CD4-positive, alpha-beta T cell (primary cell): ENCODE measurements around the gene HK1. TPM values are rescaled to one million over a fixed set of nuclear protein-coding genes. Genes with fewer than 3 reads are reported as not detected.

ENCODE experiments used
- ATAC-seq: fragments of 200-7000 bp; cut with Tn5 transposase; one replicate; pipeline ENCODE4 v1.10.0; 2022; ENCODE audit warnings: mild to moderate bottlenecking; ENCODE audit not compliant: poor library complexity
- CTCF ChIA-PET: fragments of 350-600 bp; sonication (Branson Sonifier 250); formaldehyde crosslinking; loops from one replicate; lab custom pipeline; 2021; ENCODE audit warnings: antibody characterized with exemption, inconsistent platforms; lab: Charles Lee
- POLR2A ChIA-PET: fragments of 350-600 bp; sonication (Branson Sonifier 250); formaldehyde crosslinking; loops from one replicate; lab custom pipeline; 2021; ENCODE audit warnings: antibody characterized with exemption, inconsistent platforms; lab: Charles Lee
- DNase-seq, 14 experiments: peaks; one replicate each; pipeline ENCODE4 v3.0.0-alpha.2; 2013 to 2020; ENCODE audit warnings: mixed read lengths in 2 of 14
- H3K27ac ChIP-seq, 2 donors: one replicate each; pipeline versions ENCODE4 v1.5.1 to v1.7.0; 2013; ENCODE audit warnings: low read length in 2 of 2, low read depth in 1 of 2, mild to moderate bottlenecking in 1 of 2
- H3K27me3 ChIP-seq, 2 experiments: 1 replicate in 1 of 2; 2 replicates in 1 of 2; pipeline versions ENCODE4 v1.6.1 to v1.7.0; 2013; ENCODE audit warnings: low read length in 2 of 2, control low read depth in 1 of 2, mild to moderate bottlenecking in 1 of 2, moderate library complexity in 1 of 2; ENCODE audit not compliant: insufficient read depth in 2 of 2, control insufficient read depth in 1 of 2
- H3K36me3 ChIP-seq: one replicate; pipeline ENCODE4 v1.6.1; 2013; ENCODE audit warnings: low read length, control low read depth; ENCODE audit not compliant: insufficient read depth
- H3K4me1 ChIP-seq: one replicate; pipeline ENCODE4 v1.6.1; 2013; ENCODE audit warnings: low read length, control low read depth; ENCODE audit not compliant: insufficient read depth
- H3K4me3 ChIP-seq: one replicate; pipeline ENCODE4 v1.5.1; 2013; ENCODE audit warnings: mild to moderate bottlenecking, low read length, moderate library complexity
- H3K9me3 ChIP-seq, 2 experiments: 1 replicate in 1 of 2; 2 replicates in 1 of 2; pipeline versions ENCODE4 v1.6.1 to v1.7.0; 2013; ENCODE audit warnings: low read length in 2 of 2, mild to moderate bottlenecking in 2 of 2, control low read depth in 1 of 2, moderate library complexity in 1 of 2; ENCODE audit not compliant: control insufficient read depth in 1 of 2, insufficient read depth in 1 of 2
- H3K27ac Mint-ChIP-seq: one replicate; pipeline ENCODE4 v1.8.0; 2020; ENCODE audit warnings: mixed read lengths
- H3K27me3 Mint-ChIP-seq: one replicate; pipeline ENCODE4 v1.8.0; 2021; ENCODE audit warnings: mixed read lengths
- H3K36me3 Mint-ChIP-seq: one replicate; pipeline ENCODE4 v1.8.0; 2021; ENCODE audit warnings: low read depth, mixed read lengths
- H3K4me1 Mint-ChIP-seq: one replicate; pipeline ENCODE4 v1.8.0; 2021; ENCODE audit warnings: low read depth, mixed read lengths
- H3K4me3 Mint-ChIP-seq: one replicate; pipeline ENCODE4 v1.8.0; 2020; ENCODE audit warnings: mild to moderate bottlenecking, mixed read lengths
- H3K9me3 Mint-ChIP-seq: one replicate; pipeline ENCODE4 v1.8.0; 2020; ENCODE audit warnings: mixed read lengths
- CTCF ChIP-seq: fragments of 200-600 bp; IDR thresholded peaks from one replicate; pipeline ENCODE4 v1.8.0; 2022; ENCODE audit warnings: antibody characterized with exemption, mild to moderate bottlenecking
- intact Hi-C, 2 experiments: fragments of 100-400 bp; cut with DNase I in 1 of 2; cut with micrococcal nuclease in 1 of 2; formaldehyde crosslinking; loops; one replicate each; pipeline versions ENCODE4 v1.15.1 to v1.9.0; 2023 to 2025; cut with DNase I, micrococcal nuclease
- total RNA-seq, 174 experiments: library from RNA in 2 of 174; stranded (reverse) in 2 of 174; gene quantifications; one replicate each; pipeline ENCODE4 v1.2.3 and lab custom pipeline; 2021 to 2026

Gene HK1
- total RNA-seq, 2 experiments from 2014 or later, result 45.6 to 48.1 TPM

DNA sequence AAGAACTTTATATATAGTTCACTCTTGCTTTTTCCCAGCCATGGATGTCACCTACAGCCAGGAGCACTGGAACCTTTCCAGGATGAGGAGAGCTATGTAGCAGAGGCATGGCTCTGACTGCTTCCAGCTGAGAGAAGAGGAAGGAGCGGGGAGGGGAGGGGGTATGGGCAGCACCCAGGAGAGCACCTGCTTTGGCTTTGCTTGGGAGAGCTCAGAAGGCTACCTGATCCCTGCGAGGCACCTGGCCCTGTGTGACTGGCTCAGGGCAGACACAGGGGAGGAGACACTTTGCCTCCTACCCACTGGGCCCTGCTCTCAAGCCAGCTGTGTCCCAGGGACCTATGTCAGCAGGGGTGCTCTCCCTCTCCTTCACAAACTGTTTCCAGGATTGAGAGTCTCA is 67.1 kb downstream of the HK1 start:
- no peaks in the 10 kb centered on the region for H3K27me3 ChIP-seq
- Mint-ChIP-seq H3K36me3 (peaks cover 44% of the 10 kb centered on the region), H3K4me3 (peak overlapping the region; percentile 28), H3K9me3 (no peaks in the 10 kb centered on the region), H3K27me3 (no peaks in the 10 kb centered on the region), H3K27ac (peak overlapping the region; percentile 90), H3K4me1 (peaks cover 87% of the 10 kb centered on the region)
- intact Hi-C loops, result loop anchor here in 1 of 2 experiments (2.0 kb wide), 3 partner anchors 13 to 27 kb away; no protein-coding TSS in a partner anchor
- CTCF ChIA-PET, result no interaction called here
- H3K9me3 ChIP-seq, result no peaks in the 10 kb centered on the region
- POLR2A ChIA-PET, result interaction anchor here (0.8 to 1.8 kb wide), 8 partner anchors 8 to 63 kb away, joined by 3 to 30 read pairs (median 3); no protein-coding TSS in a partner anchor
- H3K36me3 ChIP-seq, result peaks cover 28% of the 10 kb centered on the region
- ATAC-seq (peak; percentile 7), DNase-seq (no peak)
- no peak overlapping the region for H3K4me3 ChIP-seq
- H3K4me1 ChIP-seq, result peaks cover 85% of the 10 kb centered on the region
- peak overlapping the region; percentile 69 to 81 for H3K27ac ChIP-seq
- no peak for TF ChIP-seq CTCF

DNA sequence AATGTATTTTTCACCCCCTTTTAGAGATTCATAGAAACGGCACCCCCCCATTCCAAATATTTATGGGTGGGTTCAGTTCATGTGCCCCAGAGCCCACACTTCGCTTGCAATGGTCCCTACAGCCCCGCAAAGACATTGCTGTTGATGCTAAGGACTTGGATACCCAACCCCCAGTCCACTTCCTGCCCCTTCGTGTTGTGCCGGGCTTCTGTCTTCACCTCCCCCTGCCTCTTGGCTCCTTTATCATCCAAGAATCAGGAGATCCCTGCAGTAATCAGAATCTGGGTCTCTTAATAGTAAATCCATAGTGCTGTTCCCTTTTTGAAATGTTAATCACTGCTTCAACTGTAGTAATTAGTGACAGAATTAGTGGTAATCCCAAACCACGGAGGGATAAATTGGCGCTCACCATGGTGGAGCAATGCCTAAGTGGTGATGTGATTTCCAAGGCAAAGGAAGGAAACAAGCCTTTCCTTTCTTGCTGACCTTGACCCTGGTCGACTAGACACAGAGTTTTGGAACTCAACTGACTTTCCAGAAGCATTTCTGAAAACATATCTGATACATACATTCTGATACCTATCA is 67.7 kb downstream of the HK1 start:
- Histone ChIP-seq H3K9me3 (no peaks in the 10 kb centered on the region), H3K27me3 (no peaks in the 10 kb centered on the region), H3K4me3 (no peak overlapping the region), H3K27ac (peak overlapping the region; percentile 69 to 81), H3K4me1 (peaks cover 86% of the 10 kb centered on the region), H3K36me3 (peaks cover 28% of the 10 kb centered on the region)
- intact Hi-C loops, result loop anchor here in 1 of 2 experiments (2.0 kb wide), 3 partner anchors 13 to 27 kb away; no protein-coding TSS in a partner anchor
- ChIA-PET CTCF (no interaction called here), POLR2A (interaction anchor here (0.9 to 1.8 kb wide), 5 partner anchors 11 to 37 kb away, joined by 3 to 30 read pairs (median 3); no protein-coding TSS in a partner anchor)
- Mint-ChIP-seq H3K36me3 (peaks cover 44% of the 10 kb centered on the region), H3K27me3 (no peaks in the 10 kb centered on the region), H3K27ac (peak overlapping the region; percentile 90), H3K4me3 (peak overlapping the region; percentile 68), H3K4me1 (peaks cover 82% of the 10 kb centered on the region), H3K9me3 (no peaks in the 10 kb centered on the region)
- DNase-seq (peak in 1 of 14 experiments; percentile 29), ATAC-seq (no peak)
- TF ChIP-seq CTCF, result no peak

DNA sequence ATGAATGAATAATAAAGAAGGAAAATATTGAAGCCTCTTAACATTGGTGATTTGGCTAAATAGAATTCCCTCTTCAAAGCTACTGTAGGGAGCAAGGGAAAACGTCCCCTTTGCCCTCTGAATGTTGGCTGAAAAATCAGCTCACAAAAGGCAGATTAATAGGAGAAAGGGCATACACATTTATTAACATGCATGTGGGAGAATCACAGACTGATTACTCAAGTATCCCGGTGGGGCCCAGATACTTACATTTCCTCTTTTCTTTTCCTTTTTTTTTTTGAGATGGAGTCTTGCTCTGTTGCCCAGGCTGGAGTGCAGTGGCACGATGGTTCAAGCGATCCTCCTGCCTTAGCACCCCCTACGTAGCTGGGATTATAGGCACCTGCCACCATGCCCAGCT is 68.5 kb downstream of the HK1 start:
- Histone ChIP-seq H3K4me3 (no peak overlapping the region), H3K27ac (no peak overlapping the region), H3K27me3 (no peaks in the 10 kb centered on the region), H3K36me3 (peaks cover 31% of the 10 kb centered on the region), H3K4me1 (peaks cover 79% of the 10 kb centered on the region), H3K9me3 (no peaks in the 10 kb centered on the region)
- Mint-ChIP-seq H3K27me3 (no peaks in the 10 kb centered on the region), H3K36me3 (peaks cover 44% of the 10 kb centered on the region), H3K27ac (peak overlapping the region; percentile 90), H3K9me3 (no peaks in the 10 kb centered on the region), H3K4me1 (peaks cover 85% of the 10 kb centered on the region), H3K4me3 (peak overlapping the region; percentile 34)
- ChIA-PET POLR2A (interaction anchor here (0.6 kb wide), 1 partner anchor 61 kb away, joined by 4 read pairs; no protein-coding TSS in a partner anchor), CTCF (no interaction called here)
- DNase-seq, result no peak
- intact Hi-C loops, result no loop called here
- TF ChIP-seq CTCF, result no peak
- no peak for ATAC-seq
